ENCODE measurements around the gene SLC22A7.
A peak's percentile ranks its signal among the peaks of the same experiment; 100 is the strongest.

The SLC22A7 gene

DNA sequence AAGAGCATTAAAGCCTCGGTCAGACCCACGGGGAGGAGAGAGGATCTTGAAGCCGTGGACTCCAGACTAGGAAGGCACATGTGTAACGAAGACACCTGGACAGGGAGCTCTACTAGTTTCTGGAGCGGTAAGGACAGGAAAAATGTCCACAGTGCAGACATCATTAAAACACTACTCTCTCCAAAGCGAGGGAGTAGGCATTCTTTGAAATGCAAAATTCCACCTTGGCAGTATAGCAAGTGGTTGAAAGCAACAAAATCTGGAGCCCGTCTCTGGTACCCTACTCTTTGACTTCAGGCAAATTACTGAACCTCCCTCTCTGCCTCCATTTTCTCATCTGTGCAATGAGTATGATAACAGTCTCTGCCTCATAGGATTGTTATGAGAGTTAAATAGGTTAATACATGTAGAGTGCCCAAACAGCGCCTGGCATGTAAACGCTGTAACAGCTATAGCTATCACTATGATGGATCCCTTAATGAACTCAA is 11.0 kb downstream of the SLC22A7 start:
- no peak for ATAC-seq
- TF ChIP-seq ZNF565 (CRISPR knock-in tag; conservative IDR thresholded peaks at IDR 0.05; ENCODE audit: low read depth) = no peak
- TF ChIP-seq ISL1 (CRISPR knock-in tag; IDR thresholded peaks at IDR 0.05) = no peak
- no peak for TF ChIP-seq ESRRG (CRISPR knock-in tag; IDR thresholded peaks at IDR 0.05)
- TF ChIP-seq, protein P1, sequence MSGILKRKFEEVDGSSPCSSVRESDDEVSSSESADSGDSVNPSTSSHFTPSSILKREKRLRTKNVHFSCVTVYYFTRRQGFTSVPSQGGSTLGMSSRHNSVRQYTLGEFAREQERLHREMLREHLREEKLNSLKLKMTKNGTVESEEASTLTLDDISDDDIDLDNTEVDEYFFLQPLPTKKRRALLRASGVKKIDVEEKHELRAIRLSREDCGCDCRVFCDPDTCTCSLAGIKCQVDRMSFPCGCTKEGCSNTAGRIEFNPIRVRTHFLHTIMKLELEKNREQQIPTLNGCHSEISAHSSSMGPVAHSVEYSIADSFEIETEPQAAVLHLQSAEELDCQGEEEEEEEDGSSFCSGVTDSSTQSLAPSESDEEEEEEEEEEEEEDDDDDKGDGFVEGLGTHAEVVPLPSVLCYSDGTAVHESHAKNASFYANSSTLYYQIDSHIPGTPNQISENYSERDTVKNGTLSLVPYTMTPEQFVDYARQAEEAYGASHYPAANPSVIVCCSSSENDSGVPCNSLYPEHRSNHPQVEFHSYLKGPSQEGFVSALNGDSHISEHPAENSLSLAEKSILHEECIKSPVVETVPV (CRISPR knock-in tag; IDR thresholded peaks at IDR 0.05) = no peak

DNA sequence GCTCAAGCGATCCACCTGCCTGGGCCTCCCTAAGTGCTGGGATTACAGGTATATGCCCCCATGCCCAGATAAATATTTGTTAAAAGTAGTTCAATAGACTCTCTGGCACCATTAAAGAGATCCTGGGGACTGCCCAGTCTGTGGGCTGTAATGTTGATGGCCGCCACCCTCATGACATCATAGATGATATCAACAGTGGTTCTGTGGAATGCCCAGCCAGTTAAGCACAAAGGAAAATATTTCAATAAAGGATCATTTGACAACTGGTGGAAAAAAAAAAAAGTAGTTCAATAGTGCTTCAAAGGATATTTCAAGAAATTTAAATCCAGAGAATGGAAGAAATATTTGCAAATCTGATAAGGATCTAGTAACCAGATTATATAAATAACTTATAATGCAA is 12.1 kb downstream of the SLC22A7 start:
- ATAC-seq = peak; percentile 46

DNA sequence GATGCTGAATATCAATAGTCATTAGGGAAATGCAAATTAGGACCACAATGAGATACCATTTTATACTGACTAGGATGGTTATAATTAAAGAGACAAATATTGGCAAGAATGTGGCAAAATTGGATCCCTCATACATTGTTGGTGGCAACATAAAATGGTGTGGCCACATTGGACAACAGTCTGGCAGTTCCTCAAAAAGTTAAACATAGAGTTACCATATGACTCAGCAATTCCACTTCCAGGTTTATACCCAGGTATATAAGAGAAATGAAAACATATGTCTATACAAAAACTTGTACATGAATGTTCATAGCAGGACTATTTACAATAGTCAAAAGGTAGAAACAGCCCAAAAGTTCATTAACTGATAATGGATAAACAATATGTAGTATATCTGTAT is 12.6 kb downstream of the SLC22A7 start:
- TF ChIP-seq, protein P2, sequence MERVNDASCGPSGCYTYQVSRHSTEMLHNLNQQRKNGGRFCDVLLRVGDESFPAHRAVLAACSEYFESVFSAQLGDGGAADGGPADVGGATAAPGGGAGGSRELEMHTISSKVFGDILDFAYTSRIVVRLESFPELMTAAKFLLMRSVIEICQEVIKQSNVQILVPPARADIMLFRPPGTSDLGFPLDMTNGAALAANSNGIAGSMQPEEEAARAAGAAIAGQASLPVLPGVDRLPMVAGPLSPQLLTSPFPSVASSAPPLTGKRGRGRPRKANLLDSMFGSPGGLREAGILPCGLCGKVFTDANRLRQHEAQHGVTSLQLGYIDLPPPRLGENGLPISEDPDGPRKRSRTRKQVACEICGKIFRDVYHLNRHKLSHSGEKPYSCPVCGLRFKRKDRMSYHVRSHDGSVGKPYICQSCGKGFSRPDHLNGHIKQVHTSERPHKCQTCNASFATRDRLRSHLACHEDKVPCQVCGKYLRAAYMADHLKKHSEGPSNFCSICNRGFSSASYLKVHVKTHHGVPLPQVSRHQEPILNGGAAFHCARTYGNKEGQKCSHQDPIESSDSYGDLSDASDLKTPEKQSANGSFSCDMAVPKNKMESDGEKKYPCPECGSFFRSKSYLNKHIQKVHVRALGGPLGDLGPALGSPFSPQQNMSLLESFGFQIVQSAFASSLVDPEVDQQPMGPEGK (CRISPR knock-in tag; IDR thresholded peaks at IDR 0.05; ENCODE audit: borderline replicate concordance) = no peak
- TF ChIP-seq ESRRG (CRISPR knock-in tag; IDR thresholded peaks at IDR 0.05) (no peak), RARB (CRISPR knock-in tag; IDR thresholded peaks at IDR 0.05) (no peak), OSR1 (CRISPR knock-in tag; IDR thresholded peaks at IDR 0.05) (no peak), TCF4 (CRISPR knock-in tag; IDR thresholded peaks at IDR 0.05; ENCODE audit: borderline replicate concordance) (no peak), PPARA (CRISPR knock-in tag; IDR thresholded peaks at IDR 0.05; ENCODE audit: borderline replicate concordance) (no peak), GLIS3 (CRISPR knock-in tag; IDR thresholded peaks at IDR 0.05) (no peak), ZFP30 (CRISPR knock-in tag; IDR thresholded peaks at IDR 0.05) (no peak), ZNF565 (CRISPR knock-in tag; conservative IDR thresholded peaks at IDR 0.05; ENCODE audit: low read depth) (no peak), ZC3H10 (CRISPR knock-in tag; IDR thresholded peaks at IDR 0.05) (no peak), ZFP3 (CRISPR knock-in tag; IDR thresholded peaks at IDR 0.05) (no peak), BACH2 (CRISPR knock-in tag; IDR thresholded peaks at IDR 0.05; ENCODE audit: borderline replicate concordance) (no peak), TOX (CRISPR knock-in tag; IDR thresholded peaks at IDR 0.05; ENCODE audit: borderline replicate concordance) (no peak)
- TF ChIP-seq, protein P3, sequence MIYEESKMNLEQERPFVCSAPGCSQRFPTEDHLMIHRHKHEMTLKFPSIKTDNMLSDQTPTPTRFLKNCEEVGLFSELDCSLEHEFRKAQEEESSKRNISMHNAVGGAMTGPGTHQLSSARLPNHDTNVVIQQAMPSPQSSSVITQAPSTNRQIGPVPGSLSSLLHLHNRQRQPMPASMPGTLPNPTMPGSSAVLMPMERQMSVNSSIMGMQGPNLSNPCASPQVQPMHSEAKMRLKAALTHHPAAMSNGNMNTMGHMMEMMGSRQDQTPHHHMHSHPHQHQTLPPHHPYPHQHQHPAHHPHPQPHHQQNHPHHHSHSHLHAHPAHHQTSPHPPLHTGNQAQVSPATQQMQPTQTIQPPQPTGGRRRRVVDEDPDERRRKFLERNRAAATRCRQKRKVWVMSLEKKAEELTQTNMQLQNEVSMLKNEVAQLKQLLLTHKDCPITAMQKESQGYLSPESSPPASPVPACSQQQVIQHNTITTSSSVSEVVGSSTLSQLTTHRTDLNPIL (CRISPR knock-in tag; IDR thresholded peaks at IDR 0.05; ENCODE audit: low read depth) = no peak
- TF ChIP-seq, protein P4, sequence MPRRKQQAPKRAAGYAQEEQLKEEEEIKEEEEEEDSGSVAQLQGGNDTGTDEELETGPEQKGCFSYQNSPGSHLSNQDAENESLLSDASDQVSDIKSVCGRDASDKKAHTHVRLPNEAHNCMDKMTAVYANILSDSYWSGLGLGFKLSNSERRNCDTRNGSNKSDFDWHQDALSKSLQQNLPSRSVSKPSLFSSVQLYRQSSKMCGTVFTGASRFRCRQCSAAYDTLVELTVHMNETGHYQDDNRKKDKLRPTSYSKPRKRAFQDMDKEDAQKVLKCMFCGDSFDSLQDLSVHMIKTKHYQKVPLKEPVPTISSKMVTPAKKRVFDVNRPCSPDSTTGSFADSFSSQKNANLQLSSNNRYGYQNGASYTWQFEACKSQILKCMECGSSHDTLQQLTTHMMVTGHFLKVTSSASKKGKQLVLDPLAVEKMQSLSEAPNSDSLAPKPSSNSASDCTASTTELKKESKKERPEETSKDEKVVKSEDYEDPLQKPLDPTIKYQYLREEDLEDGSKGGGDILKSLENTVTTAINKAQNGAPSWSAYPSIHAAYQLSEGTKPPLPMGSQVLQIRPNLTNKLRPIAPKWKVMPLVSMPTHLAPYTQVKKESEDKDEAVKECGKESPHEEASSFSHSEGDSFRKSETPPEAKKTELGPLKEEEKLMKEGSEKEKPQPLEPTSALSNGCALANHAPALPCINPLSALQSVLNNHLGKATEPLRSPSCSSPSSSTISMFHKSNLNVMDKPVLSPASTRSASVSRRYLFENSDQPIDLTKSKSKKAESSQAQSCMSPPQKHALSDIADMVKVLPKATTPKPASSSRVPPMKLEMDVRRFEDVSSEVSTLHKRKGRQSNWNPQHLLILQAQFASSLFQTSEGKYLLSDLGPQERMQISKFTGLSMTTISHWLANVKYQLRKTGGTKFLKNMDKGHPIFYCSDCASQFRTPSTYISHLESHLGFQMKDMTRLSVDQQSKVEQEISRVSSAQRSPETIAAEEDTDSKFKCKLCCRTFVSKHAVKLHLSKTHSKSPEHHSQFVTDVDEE (CRISPR knock-in tag; IDR thresholded peaks at IDR 0.05) = no peak
- TF ChIP-seq, protein P5, sequence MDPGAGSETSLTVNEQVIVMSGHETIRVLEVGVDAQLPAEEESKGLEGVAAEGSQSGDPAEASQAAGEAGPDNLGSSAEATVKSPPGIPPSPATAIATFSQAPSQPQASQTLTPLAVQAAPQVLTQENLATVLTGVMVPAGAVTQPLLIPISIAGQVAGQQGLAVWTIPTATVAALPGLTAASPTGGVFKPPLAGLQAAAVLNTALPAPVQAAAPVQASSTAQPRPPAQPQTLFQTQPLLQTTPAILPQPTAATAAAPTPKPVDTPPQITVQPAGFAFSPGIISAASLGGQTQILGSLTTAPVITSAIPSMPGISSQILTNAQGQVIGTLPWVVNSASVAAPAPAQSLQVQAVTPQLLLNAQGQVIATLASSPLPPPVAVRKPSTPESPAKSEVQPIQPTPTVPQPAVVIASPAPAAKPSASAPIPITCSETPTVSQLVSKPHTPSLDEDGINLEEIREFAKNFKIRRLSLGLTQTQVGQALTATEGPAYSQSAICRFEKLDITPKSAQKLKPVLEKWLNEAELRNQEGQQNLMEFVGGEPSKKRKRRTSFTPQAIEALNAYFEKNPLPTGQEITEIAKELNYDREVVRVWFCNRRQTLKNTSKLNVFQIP (CRISPR knock-in tag; IDR thresholded peaks at IDR 0.05; ENCODE audit: borderline replicate concordance, low read depth) = no peak
- ATAC-seq = no peak

More for the DNA sequence above, 12.1 kb downstream of the SLC22A7 start:
- TF ChIP-seq PPARA (CRISPR knock-in tag; IDR thresholded peaks at IDR 0.05; ENCODE audit: borderline replicate concordance) (no peak), ZNF8 (CRISPR knock-in tag; IDR thresholded peaks at IDR 0.05) (no peak), ISL1 (CRISPR knock-in tag; IDR thresholded peaks at IDR 0.05) (peak; percentile 67), ZNF565 (CRISPR knock-in tag; conservative IDR thresholded peaks at IDR 0.05; ENCODE audit: low read depth) (no peak), BACH2 (CRISPR knock-in tag; IDR thresholded peaks at IDR 0.05; ENCODE audit: borderline replicate concordance) (no peak), TOX (CRISPR knock-in tag; IDR thresholded peaks at IDR 0.05; ENCODE audit: borderline replicate concordance) (no peak)
- TF ChIP-seq, protein P3 (CRISPR knock-in tag; IDR thresholded peaks at IDR 0.05; ENCODE audit: low read depth) = 0 out of 2 replicates have a peak, but pooled peaks have one; percentile 24
- TF ChIP-seq, protein P2 (CRISPR knock-in tag; IDR thresholded peaks at IDR 0.05; ENCODE audit: borderline replicate concordance) = no peak

Measured in SK-N-SH treated with all-trans-retinoic acid at 6 μM for 48 hours (cell line).